Parathyroid adenoma (tissue), 2 donors: ENCODE measurements around the gene OTUD1.

Experiments used
- H2AFZ ChIP-seq: fragments of 300-600 bp; sonication (generic); one replicate; pipeline ENCODE4 v1.7.0; 2017; ENCODE audit warnings: antibody characterized with exemption, mild to moderate bottlenecking
- H3K27ac ChIP-seq: fragments of 300-600 bp; sonication (generic); one replicate; pipeline ENCODE4 v1.7.0; 2017
- H3K27me3 ChIP-seq: fragments of 300-600 bp; sonication (generic); one replicate; pipeline ENCODE4 v1.7.0; 2017; ENCODE audit warnings: low read length; ENCODE audit not compliant: control insufficient read depth, insufficient read depth
- H3K36me3 ChIP-seq: fragments of 300-600 bp; sonication (generic); one replicate; pipeline ENCODE4 v1.7.0; 2017; ENCODE audit warnings: low read length; ENCODE audit not compliant: control insufficient read depth, insufficient read depth
- H3K4me1 ChIP-seq: fragments of 300-600 bp; sonication (generic); one replicate; pipeline ENCODE4 v1.7.0; 2017; ENCODE audit warnings: control low read depth
- H3K4me2 ChIP-seq: fragments of 300-600 bp; sonication (generic); one replicate; pipeline ENCODE4 v1.7.0; 2017; ENCODE audit warnings: low read length
- H3K4me3 ChIP-seq: fragments of 300-600 bp; sonication (generic); one replicate; pipeline ENCODE4 v1.7.0; 2017; ENCODE audit warnings: low read depth, low read length
- H3K79me2 ChIP-seq: fragments of 300-600 bp; sonication (generic); one replicate; pipeline ENCODE4 v1.7.0; 2017; ENCODE audit warnings: control low read depth
- H3K9ac ChIP-seq: fragments of 300-600 bp; sonication (generic); one replicate; pipeline ENCODE4 v1.7.0; 2017; ENCODE audit warnings: mild to moderate bottlenecking
- H3K9me3 ChIP-seq: fragments of 300-600 bp; sonication (generic); one replicate; pipeline ENCODE4 v1.7.0; 2017; ENCODE audit warnings: low read length; ENCODE audit not compliant: control insufficient read depth
- TF ChIP-seq, protein P1 (sequence below): fragments of 300-600 bp; sonication (generic); IDR thresholded peaks from one replicate; pipeline ENCODE4 v1.7.0; 2017; ENCODE audit warnings: antibody characterized with exemption, mild to moderate bottlenecking
- donor health status: primary hyperparathyroidism.

OTUD1 gene

DNA sequence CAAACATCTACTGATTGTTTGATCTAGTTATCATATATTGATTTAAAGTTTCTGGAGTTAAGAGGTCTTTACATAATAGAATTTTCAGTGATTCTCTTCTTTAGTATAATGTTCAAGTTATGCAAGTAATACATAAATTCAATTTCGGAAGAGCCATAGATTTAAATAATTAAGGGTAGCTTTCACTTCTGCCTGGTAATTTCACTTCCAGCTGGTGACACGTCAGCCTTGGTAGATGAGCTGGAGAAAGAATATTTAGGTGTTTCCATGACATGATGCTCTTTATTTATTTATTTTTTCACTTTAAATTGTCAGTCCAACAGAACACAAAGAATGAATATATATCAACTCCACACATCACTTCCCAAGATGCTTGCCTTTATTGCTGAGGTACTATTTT, 5.2 kb upstream of the OTUD1 start:
- H3K9ac ChIP-seq, result no peak overlapping the region
- no peaks in the 10 kb centered on the region for H3K79me2 ChIP-seq
- H3K4me2 ChIP-seq, result no peak overlapping the region
- no peaks in the 10 kb centered on the region for H3K9me3 ChIP-seq
- H3K27ac ChIP-seq, result no peak overlapping the region
- H3K4me3 ChIP-seq, result no peak overlapping the region
- no peaks in the 10 kb centered on the region for H3K36me3 ChIP-seq
- no peaks in the 10 kb centered on the region for H3K27me3 ChIP-seq
- TF ChIP-seq, protein P1, sequence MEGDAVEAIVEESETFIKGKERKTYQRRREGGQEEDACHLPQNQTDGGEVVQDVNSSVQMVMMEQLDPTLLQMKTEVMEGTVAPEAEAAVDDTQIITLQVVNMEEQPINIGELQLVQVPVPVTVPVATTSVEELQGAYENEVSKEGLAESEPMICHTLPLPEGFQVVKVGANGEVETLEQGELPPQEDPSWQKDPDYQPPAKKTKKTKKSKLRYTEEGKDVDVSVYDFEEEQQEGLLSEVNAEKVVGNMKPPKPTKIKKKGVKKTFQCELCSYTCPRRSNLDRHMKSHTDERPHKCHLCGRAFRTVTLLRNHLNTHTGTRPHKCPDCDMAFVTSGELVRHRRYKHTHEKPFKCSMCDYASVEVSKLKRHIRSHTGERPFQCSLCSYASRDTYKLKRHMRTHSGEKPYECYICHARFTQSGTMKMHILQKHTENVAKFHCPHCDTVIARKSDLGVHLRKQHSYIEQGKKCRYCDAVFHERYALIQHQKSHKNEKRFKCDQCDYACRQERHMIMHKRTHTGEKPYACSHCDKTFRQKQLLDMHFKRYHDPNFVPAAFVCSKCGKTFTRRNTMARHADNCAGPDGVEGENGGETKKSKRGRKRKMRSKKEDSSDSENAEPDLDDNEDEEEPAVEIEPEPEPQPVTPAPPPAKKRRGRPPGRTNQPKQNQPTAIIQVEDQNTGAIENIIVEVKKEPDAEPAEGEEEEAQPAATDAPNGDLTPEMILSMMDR, result no peak
- no peak overlapping the region for H2AFZ ChIP-seq
- peaks cover 2% of the 10 kb centered on the region for H3K4me1 ChIP-seq

- Histone ChIP-seq H3K27me3 (no peaks in the 10 kb centered on the region), H3K9ac (no peak overlapping the region), H3K36me3 (no peaks in the 10 kb centered on the region), H3K9me3 (no peaks in the 10 kb centered on the region), H3K4me2 (no peak overlapping the region), H3K4me3 (no peak overlapping the region), H2AFZ (no peak overlapping the region), H3K4me1 (peaks cover 2% of the 10 kb centered on the region), H3K79me2 (peaks cover under 1% of the 10 kb centered on the region), H3K27ac (no peak overlapping the region)
- TF ChIP-seq, protein P1, result no peak
Measured at GRCh38 chr10:23435378-23435777, 3.5 kb upstream of the OTUD1 start.

DNA sequence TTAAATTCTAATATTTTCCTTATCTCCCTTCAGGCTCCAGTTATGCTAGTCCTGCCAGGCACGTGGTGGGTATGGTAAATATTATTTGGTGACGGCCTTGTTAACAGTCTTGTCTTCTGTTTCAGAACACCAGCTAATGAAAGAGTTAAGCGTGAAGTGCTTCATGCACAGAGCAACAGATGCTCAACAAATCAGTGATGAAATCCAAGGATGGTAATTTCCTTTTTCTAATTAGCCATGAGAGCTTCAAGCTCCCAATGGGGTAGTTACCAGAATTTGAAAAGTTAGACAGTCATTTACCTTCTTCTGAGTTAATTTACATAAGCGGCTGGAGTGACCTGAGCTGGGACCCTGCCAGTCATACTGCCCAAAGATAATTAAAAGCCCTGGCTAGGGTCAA, 1.9 kb upstream of the OTUD1 start:
- H3K4me1 ChIP-seq, result peaks cover 5% of the 10 kb centered on the region

GRCh38 chr10:23437963-23438546, 820 bp upstream of the OTUD1 start:
- Histone ChIP-seq H3K79me2 (peaks cover 25% of the 10 kb centered on the region), H2AFZ (peak overlapping the region; percentile 89), H3K4me3 (peak overlapping the region; percentile 44), H3K4me1 (peaks cover 12% of the 10 kb centered on the region), H3K9ac (no peak overlapping the region), H3K36me3 (no peaks in the 10 kb centered on the region), H3K27ac (peak overlapping the region; percentile 82), H3K9me3 (no peaks in the 10 kb centered on the region), H3K4me2 (peak overlapping the region; percentile 74), H3K27me3 (no peaks in the 10 kb centered on the region)
- TF ChIP-seq, protein P1, result no peak

More for the DNA sequence above, 1.9 kb upstream of the OTUD1 start:
- Histone ChIP-seq H3K9me3 (no peaks in the 10 kb centered on the region), H3K9ac (no peak overlapping the region), H3K4me2 (no peak overlapping the region), H3K27ac (no peak overlapping the region), H3K4me3 (no peak overlapping the region), H3K36me3 (no peaks in the 10 kb centered on the region), H3K79me2 (peaks cover 16% of the 10 kb centered on the region), H2AFZ (no peak overlapping the region), H3K27me3 (no peaks in the 10 kb centered on the region)
- TF ChIP-seq, protein P1, result no peak

DNA sequence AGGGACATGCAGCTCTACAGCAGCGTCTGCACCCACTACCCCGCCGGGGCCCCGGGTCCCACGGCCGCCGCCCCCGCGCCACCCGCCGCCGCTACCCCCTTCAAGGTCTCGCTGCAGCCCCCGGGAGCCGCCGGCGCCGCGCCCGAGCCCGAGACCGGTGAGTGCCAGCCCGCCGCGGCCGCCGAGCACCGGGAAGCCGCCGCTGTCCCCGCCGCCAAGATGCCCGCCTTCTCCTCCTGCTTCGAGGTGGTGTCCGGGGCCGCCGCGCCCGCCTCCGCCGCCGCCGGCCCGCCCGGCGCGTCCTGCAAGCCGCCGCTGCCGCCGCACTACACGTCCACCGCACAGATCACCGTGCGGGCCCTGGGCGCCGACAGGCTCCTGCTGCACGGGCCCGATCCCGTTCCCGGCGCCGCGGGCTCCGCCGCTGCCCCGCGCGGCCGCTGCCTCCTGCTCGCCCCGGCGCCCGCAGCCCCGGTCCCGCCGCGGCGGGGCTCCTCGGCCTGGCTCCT, 631 bp downstream of the OTUD1 start:
- peak overlapping the region; percentile 55 for H3K4me2 ChIP-seq
- peak overlapping the region; percentile 91 for H3K9ac ChIP-seq
- peak overlapping the region; percentile 71 for H3K4me3 ChIP-seq
- H3K27ac ChIP-seq, result peak overlapping the region; percentile 92
- peaks cover 31% of the 10 kb centered on the region for H3K79me2 ChIP-seq
- H3K36me3 ChIP-seq, result no peaks in the 10 kb centered on the region
- H3K9me3 ChIP-seq, result no peaks in the 10 kb centered on the region
- peaks cover 12% of the 10 kb centered on the region for H3K4me1 ChIP-seq
- H3K27me3 ChIP-seq, result no peaks in the 10 kb centered on the region
- H2AFZ ChIP-seq, result peak overlapping the region; percentile 90
- TF ChIP-seq, protein P1, result no peak
